GM06990 (cell line): ENCODE data around the gene APBA2.

Experiments
- DNase-seq: peaks from one replicate; pipeline ENCODE4 v3.0.0-alpha.2; 2011; ENCODE audit not compliant: insufficient read length; ENCODE audit errors: extremely low read depth
- H3K27me3 ChIP-seq: replicated peaks from 2 replicates; pipeline ENCODE4 v1.6.0; 2011; ENCODE audit warnings: low read length; ENCODE audit not compliant: control insufficient read depth, insufficient read depth
- H3K36me3 ChIP-seq: 2 replicates; pipeline ENCODE4 v1.5.1; 2011; ENCODE audit warnings: low read length; ENCODE audit not compliant: control insufficient read depth, insufficient read depth
- H3K4me3 ChIP-seq: replicated peaks from 2 replicates; pipeline ENCODE4 v1.5.1; 2011; ENCODE audit warnings: low read depth, mild to moderate bottlenecking, control low read depth, low read length
- CTCF ChIP-seq: IDR thresholded peaks from 2 replicates; pipeline ENCODE4 v1.5.1; 2011; ENCODE audit warnings: low read length, control low read depth, mild to moderate bottlenecking, inconsistent platforms; ENCODE audit not compliant: insufficient read depth, poor library complexity, severe bottlenecking

The APBA2 gene

GRCh38 chr15:29059871-29060640 lies 174.3 kb downstream of the APBA2 start:
- no peak for TF ChIP-seq CTCF
- Histone ChIP-seq H3K4me3 (no peak overlapping the region), H3K36me3 (no peaks in the 10 kb centered on the region), H3K27me3 (no peaks in the 10 kb centered on the region; the same call in 1 of the 2 replicates)
- no peak for DNase-seq

- H3K27me3 ChIP-seq = no peaks in the 10 kb centered on the region
- no peak for DNase-seq
- no peak for TF ChIP-seq CTCF
- H3K36me3 ChIP-seq = no peaks in the 10 kb centered on the region
- no peak overlapping the region for H3K4me3 ChIP-seq
Observed at GRCh38 chr15:29061746-29062145, 176.0 kb downstream of the APBA2 start.

GRCh38 chr15:29062179-29062591 lies 176.4 kb downstream of the APBA2 start:
- H3K4me3 ChIP-seq = no peak overlapping the region
- DNase-seq = no peak
- no peak for TF ChIP-seq CTCF
- no peaks in the 10 kb centered on the region for H3K36me3 ChIP-seq
- no peaks in the 10 kb centered on the region for H3K27me3 ChIP-seq

- no peaks in the 10 kb centered on the region for H3K27me3 ChIP-seq
- DNase-seq = no peak
- no peak overlapping the region for H3K4me3 ChIP-seq
- no peaks in the 10 kb centered on the region for H3K36me3 ChIP-seq
- TF ChIP-seq CTCF = no peak
Observed at GRCh38 chr15:29062626-29063025, 176.9 kb downstream of the APBA2 start.

- no peak for DNase-seq
- Histone ChIP-seq H3K27me3 (no peaks in the 10 kb centered on the region), H3K4me3 (no peak overlapping the region), H3K36me3 (no peaks in the 10 kb centered on the region)
- no peak for TF ChIP-seq CTCF
Observed at GRCh38 chr15:29063646-29064045, 177.9 kb downstream of the APBA2 start.
